Measurements from ENCODE around the gene FAM43A.

The FAM43A gene

DNA sequence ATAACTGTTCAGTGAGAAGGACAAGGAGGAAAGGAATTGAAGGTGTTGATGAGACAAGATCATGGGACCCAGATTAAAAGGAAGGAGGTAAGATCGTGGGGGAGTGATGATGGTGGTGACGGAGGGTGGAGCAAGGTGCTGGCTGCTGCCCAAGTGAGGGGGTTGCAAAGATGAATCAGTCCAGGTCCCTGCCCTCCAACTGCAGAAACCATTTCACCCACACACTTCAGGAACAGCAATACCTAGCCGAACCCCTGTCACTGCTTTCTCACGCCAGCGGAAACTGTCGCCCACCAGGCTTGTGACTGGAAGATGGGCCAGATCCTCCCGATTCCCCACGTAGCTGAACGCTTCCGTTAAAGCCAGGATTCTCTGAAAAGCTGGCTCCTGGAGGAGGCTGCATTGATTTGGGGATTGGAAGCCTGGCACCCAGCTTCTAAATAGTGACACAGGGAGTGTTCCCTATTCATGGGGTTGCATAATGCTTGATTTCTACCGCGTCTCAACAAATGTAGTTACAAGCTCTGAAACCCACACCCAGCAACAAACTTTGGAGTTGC, 10.5 kb upstream of the FAM43A start:
- peak in 2 of 56 donors; percentile 14 to 16 for DNase-seq

DNA sequence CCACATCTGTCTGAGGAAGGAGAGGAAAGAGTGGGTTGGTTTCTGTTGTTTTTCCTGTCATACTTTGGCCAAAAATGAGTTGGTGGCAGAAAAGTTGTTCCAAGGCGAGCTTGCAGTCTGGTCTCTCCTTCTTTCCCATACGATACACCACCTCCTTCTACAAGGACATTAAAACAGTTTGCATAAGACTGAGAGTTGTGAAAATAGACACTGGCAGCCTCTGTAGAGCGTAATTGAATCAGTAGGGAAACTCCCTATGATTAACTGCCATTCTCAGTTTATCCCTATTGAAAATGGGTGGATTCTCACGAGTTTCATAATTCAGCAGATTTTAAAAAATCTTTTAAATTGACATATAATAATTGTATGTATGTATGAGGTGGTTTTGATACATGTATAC, 10.0 kb upstream of the FAM43A start:
- DNase-seq: no peak

DNA sequence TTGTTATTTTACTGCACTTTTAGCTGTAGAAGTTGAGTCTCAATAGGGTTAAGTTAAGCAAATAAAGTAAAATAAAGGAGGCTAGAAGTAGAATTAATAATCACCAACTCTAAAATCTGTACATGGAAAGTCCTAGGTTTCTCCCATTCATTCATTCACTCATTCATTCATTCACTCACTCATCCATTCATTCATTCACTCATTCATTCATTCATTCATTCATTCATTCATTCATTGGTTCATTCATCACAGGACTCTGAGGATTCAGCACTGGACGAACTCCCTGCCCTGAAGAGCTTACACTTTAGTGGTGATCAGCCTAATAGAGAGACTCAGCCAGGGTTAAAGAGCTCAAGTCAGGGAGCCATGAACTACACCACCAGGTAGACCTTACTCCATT, 9.2 kb upstream of the FAM43A start:
- no peak for DNase-seq

DNA sequence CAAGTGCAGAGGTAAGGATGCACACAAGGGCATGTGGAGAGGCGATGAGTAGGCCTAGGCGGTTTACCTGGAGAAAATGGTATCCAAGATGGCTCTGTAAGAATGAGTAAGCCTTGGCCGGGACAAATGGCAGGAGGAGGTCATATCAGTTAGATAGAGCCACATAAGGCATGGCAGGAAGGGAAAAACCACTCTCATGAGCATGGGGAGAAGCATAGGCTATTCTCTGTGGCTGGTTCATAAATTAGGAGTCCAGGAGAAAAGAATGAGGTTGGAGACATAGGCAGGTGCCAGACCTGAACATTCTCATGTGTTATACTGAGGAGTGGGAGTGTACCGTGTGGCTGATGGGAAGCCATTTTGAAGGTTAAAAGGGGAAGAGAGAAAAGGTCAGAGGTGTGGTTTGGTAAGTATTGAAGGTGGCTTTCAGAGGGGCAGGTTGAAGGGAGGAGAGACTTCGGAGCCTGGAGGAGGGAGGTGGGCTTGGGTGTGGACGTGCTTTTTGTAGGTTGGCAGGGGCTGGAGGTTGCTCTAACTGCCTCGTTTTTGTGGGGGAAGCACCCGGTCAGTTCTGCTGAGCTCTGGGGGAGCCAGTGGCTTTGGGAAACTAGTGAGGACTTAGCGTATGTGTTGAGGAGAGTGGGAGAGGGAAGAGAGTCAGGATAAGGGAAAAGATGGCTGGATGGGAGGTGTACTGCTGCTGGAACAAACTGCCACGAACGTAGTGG, 4.6 kb upstream of the FAM43A start:
- no peak for DNase-seq

DNA sequence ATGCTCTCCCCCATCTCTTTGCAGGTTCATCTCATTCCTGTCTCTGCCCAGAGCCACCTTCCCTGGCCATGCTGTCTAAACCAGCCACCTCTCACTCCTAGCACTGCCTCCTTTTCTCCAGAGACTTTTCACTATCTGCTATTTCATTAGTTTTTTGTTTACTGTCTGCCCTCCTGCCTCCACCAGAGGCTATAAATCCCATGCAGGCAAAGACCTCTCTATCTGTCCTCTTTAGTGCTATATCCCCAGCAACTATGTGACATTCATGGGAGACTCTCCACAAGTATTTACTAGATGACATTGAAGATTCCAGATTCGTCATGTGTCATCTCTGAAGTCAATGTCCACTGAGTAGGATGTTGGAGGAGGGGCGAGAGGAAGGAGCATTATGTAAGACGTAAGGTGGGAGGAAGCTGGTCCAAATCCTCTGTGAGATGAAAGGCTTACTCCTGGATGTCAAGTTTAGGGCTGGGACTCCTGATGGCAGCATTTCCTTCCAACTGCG, 3.4 kb upstream of the FAM43A start:
- no peak for DNase-seq

DNA sequence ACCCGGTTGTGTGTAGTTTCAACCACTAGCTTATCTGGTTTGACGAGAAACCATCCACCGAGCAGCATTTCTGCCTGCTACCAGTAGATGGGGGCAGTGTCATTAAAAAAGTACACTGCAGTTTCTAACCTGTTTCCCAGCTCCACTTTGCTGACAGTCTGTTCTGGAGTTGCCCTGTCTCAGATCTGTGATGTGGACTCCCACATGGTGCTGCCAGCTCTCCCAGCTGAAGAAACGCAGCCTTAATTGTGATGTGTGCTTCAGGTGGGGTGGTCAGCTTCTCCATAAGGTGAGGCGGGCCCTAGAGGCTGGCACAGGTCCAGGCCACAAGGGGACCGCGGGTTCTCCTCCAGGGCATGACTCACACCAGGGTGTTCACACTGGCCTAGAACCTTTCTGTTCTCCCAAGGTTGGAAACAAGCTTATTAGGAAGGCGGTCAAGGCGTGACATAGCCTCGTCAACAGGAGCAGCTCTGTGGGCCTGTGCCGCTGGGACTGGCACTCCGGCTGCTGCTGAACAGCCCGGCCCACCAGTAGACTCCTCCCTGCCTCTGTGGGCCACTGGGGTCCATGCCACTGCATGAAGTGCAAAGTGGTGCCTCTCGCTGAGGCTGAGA, 2.9 kb upstream of the FAM43A start:
- peak in 47 of 56 donors; percentile 20 to 84 (median 50) for DNase-seq

DNA sequence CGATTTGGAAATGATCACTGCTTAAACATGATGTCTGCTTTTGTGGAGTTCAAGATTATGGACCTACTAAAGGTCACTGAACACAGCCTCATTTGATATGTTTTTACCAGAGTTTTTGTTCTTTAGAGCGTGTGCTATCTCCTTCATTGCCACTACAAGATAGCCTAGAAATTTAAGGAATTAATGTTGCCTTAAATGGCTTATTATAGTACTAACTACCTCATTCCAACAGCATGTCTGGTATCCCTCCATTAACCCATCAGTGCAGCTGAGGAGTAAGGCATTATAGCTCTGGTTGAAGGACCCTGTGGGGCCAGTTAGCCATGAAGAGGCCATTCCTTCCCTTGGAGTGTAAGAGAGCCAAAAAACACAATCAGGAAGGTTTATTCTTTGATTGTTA, 2.3 kb upstream of the FAM43A start:
- no peak for DNase-seq

DNA sequence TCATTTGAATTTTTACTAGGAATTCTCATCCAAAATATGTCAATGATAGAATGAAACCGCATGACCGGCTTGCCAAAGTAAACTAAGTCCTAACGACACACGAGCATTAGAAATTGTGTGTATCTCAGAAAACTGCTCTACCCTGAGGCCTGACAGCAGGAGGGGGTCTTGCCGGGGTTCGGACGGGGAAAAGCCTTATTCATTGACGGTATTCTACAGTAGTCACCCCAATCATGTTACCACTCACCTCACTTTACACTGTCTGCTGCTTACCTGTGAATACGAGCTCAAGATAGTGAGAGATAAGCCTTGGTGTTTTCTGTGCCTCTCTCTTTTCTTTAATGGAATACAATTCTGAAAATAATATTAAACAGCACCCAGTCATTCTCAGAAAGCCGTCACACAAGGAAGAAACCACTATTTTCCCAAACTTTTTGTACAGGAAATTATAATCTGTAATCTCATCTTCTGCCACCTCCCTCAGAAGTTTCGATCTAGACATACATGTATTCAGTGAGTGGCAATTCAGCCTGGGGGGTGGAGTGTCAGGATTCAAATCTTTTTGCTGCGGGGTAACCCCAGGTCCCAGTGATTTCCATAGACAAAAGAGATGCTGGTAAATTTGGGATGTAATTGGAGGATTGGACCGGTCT, 492 bp upstream of the FAM43A start:
- no peak for DNase-seq

DNA sequence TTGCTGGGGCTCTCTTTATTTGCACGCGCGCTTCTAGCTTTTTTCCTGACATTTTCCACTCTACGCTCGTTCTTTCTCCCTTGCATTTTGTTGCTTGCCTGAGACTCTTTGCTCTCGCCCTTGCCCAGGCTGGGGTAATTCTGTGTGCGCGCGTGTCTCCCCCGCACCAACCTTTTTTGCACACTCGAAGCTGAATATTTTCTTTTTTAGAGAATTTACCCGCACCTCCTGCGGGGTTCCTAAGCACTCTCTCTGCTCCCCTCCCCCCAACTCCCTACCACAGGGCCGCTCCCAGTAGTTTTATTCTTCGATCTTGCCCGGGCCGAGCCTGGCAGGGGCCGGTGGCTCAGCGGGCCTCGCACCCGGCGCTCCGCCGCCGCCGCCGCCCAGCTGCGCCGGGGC, 732 bp downstream of the FAM43A start:
- DNase-seq: peak in 2 of 56 donors; percentile 21 to 22

DNA sequence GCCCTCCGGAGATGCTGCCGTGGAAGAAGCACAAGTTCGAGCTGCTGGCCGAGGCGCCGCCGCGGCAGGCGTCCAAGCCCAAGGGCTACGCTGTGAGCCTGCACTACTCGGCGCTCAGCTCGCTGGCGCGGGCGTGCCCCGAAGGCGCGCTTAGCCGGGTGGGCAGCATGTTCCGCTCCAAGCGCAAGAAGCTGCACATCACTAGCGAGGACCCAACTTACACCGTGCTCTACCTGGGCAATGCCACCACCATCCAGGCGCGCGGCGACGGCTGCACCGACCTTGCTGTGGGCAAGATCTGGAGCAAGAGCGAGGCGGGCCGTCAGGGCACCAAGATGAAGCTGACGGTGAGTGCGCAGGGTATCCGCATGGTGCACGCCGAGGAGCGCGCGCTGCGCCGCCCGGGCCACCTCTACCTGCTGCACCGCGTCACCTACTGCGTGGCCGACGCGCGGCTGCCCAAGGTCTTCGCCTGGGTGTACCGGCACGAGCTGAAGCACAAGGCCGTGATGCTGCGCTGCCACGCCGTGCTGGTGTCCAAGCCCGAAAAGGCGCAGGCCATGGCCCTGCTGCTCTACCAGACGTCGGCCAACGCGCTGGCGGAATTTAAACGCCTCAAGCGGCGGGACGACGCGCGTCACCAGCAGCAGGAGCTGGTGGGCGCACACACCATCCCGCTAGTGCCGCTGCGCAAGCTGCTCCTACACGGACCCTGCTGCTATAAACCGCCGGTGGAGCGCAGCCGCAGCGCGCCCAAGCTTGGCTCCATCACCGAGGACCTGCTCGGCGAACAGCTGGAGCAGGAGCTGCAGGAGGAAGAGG, 1.3 kb downstream of the FAM43A start:
- peak in 8 of 56 donors; percentile 9 to 43 (median 20) for DNase-seq

DNA sequence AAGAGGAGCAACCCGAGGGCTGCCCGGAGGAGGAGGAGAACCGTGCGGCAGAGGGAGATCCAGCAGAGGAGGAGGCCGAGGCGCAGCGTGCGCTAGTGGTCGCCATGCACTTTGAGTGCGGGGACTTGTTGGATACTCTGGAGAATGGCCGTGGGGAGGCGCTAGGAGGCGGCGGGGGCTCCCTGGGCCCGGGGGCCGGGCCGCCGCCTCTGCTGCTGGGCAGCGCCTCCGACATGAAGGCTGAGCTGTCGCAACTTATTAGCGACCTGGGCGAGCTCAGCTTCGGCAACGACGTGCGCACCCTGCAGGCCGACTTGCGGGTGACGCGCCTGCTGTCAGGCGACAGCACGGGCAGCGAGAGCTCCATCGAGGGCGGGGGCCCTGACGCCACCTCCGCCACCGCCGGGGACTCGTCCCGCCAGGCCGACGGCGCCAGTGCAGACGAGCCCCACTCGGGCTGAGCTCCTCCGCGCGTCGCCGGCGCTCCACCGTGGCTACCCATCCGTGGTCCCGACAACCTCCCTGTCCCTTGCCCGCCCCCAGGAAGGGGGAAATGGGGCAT, 2.0 kb downstream of the FAM43A start:
- peak in 28 of 56 donors; percentile 4 to 63 (median 24) for DNase-seq

DNA sequence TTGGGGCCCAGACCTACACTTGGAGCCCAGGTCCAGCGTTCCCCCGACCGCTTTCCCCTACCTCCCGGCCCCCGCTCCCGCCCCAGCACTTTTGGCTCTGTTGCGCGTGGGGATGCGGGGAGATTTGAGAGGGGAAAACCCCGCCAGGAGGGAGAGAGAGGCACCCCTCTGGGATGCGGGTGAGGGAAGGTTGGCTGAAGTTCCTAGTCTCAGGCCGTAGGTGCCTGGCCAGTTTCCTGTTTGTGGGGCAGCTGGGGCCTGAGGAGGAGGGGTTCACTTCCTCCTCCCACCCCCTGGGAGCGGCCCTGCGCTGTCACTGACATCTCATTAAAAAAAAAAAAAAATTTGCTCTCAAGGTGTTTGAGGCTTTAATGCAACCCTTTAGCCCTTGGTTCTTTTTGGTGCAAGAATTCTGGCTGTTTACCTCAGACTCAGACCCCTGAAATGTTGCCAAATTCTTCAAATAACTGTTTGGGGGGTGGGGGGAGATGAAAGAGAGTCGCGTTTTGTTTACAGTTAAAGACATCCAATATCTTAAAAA, 2.6 kb downstream of the FAM43A start:
- no peak for DNase-seq

DNA sequence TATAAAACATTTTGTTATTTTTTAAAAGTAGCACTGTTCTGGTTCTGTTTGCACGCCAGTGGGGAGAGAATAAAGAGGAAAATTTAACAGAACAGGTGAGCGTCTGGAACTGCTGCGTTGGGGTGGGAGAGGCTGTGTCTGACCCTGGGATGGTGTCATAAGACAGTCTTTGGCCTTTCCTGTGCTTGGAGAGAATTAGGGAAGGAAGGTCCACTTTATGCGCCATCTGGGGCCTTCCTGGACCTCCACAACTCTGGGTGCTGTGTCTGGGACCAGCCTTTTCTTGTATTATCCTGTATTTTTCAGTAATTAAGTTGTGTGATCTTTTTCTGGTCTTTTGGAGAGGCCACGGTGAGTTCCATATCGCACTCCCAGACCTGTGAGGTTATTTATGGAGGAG, 3.3 kb downstream of the FAM43A start:
- no peak for DNase-seq

DNA sequence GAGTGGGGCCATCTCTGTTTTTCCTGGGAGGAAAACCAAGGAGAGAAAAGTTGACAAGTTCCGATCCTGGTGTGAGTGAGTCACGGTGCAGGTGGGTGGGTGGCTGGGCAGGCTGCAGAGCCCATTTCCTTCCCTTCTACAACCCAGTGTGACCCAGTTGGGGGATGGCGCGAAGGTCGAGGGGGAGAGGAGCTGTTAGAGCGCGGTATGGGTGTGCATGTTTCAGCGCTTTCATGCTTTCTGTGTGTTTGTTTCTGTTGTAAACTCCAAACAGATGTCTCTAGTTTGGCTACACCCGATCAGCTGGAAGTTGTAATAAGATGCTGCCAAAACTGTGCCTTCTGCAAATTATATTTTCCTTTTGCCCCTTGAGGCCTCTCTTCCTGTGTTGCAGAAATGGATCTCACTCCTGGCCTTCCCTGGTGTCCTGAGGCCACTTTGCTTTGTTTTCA, 3.8 kb downstream of the FAM43A start:
- DNase-seq: no peak

DNA sequence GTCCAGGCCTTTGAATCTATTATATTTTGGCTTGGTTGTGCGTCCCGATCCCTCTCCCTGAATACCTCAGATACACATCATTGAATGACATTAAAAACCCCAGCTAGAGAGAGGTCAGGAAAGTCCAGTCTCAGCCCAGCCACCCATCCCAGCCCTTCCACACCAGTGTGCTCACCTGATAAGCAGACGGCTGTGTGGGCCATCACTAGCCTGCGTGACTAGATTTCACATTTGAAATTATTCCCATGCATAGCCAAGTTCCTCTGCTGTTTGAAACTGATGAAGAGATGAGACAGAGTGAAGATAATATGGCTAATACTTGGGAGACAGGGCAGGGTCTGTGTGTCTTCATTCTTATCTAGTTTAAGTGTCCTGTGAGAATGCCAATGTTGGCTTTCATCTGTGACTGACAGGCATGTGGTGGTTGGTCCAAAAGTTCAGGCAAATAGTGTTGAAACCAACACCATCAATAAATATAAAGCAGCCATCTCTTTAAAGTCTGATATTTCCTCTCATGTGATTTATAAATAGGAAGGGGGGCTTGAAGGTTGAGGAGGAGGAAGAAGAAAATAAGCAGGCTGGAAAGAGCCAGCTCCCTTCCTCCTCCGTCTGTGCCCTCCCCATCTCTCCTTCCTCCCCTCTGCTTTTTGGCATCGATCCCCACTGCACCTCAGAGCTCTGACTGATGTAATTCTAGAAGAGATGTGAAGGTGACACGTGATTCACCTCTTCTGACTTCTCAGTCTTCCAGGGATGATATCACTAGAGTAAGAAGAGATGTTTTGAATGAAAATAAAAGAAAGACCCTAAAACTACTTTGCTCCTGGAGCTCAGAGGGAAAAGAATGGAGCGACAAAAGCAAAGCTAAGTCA, 5.1 kb downstream of the FAM43A start:
- no peak for DNase-seq

DNA sequence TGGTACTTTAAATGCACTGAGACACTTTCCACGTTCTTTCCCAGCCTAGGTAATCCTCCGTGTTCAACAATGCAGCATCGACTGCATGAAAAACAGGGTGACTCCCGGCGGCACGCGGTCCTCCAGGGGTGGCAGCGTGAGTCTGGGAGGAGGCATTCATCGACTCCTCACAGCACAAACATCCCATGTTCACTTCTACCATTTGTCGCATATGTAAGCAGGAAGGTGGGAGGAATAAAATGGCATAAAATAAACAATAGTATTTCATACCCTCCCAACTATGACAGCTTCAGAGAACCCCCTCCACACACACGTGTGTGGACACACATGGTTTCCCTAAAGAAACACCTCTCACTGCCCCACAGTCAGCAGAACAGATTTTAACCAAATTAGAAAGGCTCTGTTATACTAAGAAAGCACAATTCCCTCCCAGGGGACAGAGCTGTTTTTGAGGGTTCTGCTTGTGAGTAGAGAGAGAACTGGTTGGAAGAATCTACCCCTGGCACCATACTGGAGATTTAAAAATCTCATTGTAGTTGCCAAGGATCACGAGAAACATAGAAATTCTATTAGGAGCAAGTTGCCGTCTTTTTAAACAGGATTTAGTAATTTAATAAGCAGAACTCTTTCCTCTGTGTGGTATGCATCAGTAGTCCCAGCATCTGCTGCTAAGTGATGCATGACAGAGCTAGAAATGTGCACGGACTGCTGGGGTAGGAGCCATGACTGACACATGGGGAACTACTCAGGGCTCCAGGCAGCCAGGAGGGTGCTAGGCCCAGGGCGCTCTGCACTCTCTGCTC, 6.0 kb downstream of the FAM43A start:
- DNase-seq: no peak

DNA sequence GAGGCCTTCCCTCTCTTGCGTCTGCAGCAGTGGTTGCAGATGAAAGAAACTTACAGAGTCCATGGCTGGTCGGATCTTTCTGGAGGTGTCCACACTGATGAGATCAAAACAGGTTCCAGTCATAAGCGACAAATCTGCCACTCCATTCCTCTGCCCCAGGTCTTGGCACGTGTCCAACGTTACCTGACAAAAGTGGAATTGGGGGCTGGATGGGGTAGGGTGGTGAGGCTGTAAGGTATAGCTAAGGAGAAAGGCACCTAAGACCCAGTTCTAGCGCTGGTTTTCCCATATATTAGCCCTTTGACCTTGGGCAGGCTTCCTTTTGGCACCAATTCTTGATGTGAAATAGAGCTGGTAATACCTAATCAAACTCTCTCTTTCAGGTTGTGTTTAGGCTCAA, 11.0 kb downstream of the FAM43A start:
- DNase-seq: no peak

DNA sequence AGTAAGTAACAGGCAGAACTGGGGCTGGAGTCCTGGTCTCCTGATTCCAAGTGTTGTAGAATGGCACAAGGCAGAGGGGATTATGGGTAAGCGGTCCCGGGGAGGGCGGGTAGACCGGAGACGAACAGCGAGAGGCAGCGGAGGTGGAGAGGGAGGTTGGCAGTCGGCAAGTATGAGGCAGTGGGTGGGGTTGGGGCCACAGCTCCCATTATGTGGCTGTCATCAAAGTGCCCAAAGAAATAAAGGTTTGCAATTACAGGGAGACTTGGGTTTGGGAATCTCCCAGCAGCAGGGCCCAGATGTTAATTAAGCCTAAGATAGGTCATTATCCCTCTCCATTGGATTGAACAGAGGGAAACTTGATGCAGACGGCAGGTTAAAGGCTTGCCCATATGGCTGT, 16.9 kb downstream of the FAM43A start:
- DNase-seq: no peak

DNA sequence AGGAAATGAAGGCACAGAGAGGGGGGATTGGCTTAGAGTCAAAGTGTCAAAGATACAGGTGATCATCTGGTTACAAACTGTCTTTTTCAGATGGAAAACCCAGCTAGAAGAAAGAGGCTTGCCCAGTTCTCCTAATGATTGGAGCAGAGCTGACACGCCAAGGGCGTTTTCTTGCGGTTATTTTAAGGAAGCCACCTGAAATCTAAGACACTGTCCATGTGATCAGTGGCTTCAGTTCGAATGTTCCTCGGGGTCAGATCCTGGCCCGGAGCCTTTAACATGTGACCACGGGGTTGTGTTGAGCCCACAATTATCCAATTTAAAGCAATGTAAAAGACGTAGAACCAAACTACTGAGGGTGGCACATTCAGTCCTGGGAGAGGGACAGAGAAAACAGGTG, 19.5 kb downstream of the FAM43A start:
- no peak for DNase-seq
